Kidney (tissue), 14 donors: ENCODE data around the gene NQO1. TPM values are rescaled to one million over a fixed set of nuclear protein-coding genes. Genes with fewer than 3 reads are reported as not detected.

Source experiments
- DNase-seq, 5 donors: peaks; one replicate each; pipeline ENCODE4 v3.0.0-alpha.2; 2013 to 2020
- FAIRE-seq: peaks from 2 replicates; lab custom pipeline; 2012; peaks lifted over from hg19 to GRCh38; lab: Jason Lieb, UNC
- H3K27ac ChIP-seq, 2 donors: one replicate each; pipeline ENCODE4 v1.7.0; 2013; ENCODE audit warnings: low read depth in 2 of 2, low read length in 2 of 2, inconsistent platforms in 1 of 2
- H3K27me3 ChIP-seq: one replicate; pipeline ENCODE4 v1.7.1; 2013; ENCODE audit warnings: low read length, inconsistent platforms; ENCODE audit not compliant: control insufficient read depth, insufficient read depth
- H3K36me3 ChIP-seq, 3 donors: one replicate each; pipeline versions ENCODE4 v1.7.0 to v1.7.1; 2013; ENCODE audit warnings: low read length in 3 of 3, control low read depth in 1 of 3, inconsistent platforms in 1 of 3; ENCODE audit not compliant: insufficient read depth in 3 of 3, control insufficient read depth in 2 of 3
- H3K4me1 ChIP-seq, 3 donors: one replicate each; pipeline versions ENCODE4 v1.7.0 to v1.7.1; 2013; ENCODE audit warnings: low read length in 3 of 3, inconsistent platforms in 1 of 3, low read depth in 1 of 3; ENCODE audit not compliant: control insufficient read depth in 2 of 3, insufficient read depth in 2 of 3
- H3K4me3 ChIP-seq, 3 donors: one replicate each; pipeline versions ENCODE4 v1.7.0 to v1.8.1; 2013; ENCODE audit warnings: low read length in 3 of 3, control low read depth in 1 of 3, inconsistent platforms in 1 of 3
- H3K9ac ChIP-seq, 3 donors: one replicate each; pipeline versions ENCODE4 v1.7.0 to v1.7.1; 2013; ENCODE audit warnings: low read length in 3 of 3, control low read depth in 1 of 3, inconsistent platforms in 1 of 3
- H3K9me3 ChIP-seq, 3 donors: one replicate each; pipeline versions ENCODE4 v1.7.0 to v1.7.1; 2013; ENCODE audit warnings: low read length in 3 of 3, control low read depth in 1 of 3, inconsistent platforms in 1 of 3; ENCODE audit not compliant: control insufficient read depth in 2 of 3, insufficient read depth in 1 of 3
- CTCF ChIP-seq: IDR thresholded peaks from 3 replicates; pipeline ENCODE4 v1.5.1; 2012; ENCODE audit warnings: mild to moderate bottlenecking, moderate library complexity, borderline replicate concordance; ENCODE audit not compliant: insufficient read depth; ENCODE audit errors: extremely low read depth
- intact Hi-C: fragments of 100-400 bp; cut with DNase I; formaldehyde crosslinking; loops from one replicate; pipeline ENCODE4 v1.11.1; 2022
- polyA plus RNA-seq: library from polyadenylated mRNA; stranded (reverse); fragments of 350-450 nt; fragmentation: Illumina TruSeq; extraction: RNeasy Lipid Tissue Mini Kit (QIAGEN cat#74804); gene quantifications from one replicate; pipeline ENCODE4 v1.2.3, GENCODE V29; 2014; ENCODE audit warnings: low read depth, low replicate concordance; ENCODE audit not compliant: insufficient read depth
- total RNA-seq: library from RNA; stranded (reverse); fragmentation: NEBNext Ultra II Directional; extraction: Animal tissue kit (Norgen Biotek cat#: 25700); gene quantifications from one replicate; pipeline ENCODE4 v1.2.1, GENCODE V29; 2021
- donor health status: control.
- donor health status: control.
- donor health status: control.
- donor health status: control.
- donor health status: control.
- donor health status: DM: yes; HTN: yes; CAD: no.
- donor health status: Normal renal cell carcinoma (clear cell type).

Gene NQO1
- total and polyA plus RNA-seq, 2 donors from 2014 or later: 87.5 to 414 TPM

GRCh38 chr16:69712277-69712676 is 14.1 kb downstream of the NQO1 start:
- no peaks in the 10 kb centered on the region for H3K27me3 ChIP-seq
- TF ChIP-seq CTCF: no peak
- DNase-seq (no peak), FAIRE-seq (no peak)
- H3K4me1 ChIP-seq: peaks cover 0 to 9% (median 5%) of the 10 kb centered on the region in 3 donors
- no peaks in the 10 kb centered on the region for H3K9me3 ChIP-seq
- H3K4me3 ChIP-seq: no peak overlapping the region
- intact Hi-C loops: no loop called here
- peaks cover 0 to 22% (median 0%) of the 10 kb centered on the region in 3 donors for H3K36me3 ChIP-seq
- no peak overlapping the region for H3K27ac ChIP-seq
- H3K9ac ChIP-seq: no peak overlapping the region

GRCh38 chr16:69711115-69711740 is 15.1 kb downstream of the NQO1 start:
- no peak overlapping the region for H3K9ac ChIP-seq
- H3K36me3 ChIP-seq: peaks cover 0 to 20% (median 0%) of the 10 kb centered on the region in 3 donors
- no peaks in the 10 kb centered on the region for H3K9me3 ChIP-seq
- FAIRE-seq: no peak
- H3K27ac ChIP-seq: no peak overlapping the region
- H3K4me1 ChIP-seq: peaks cover 0 to 13% (median 5%) of the 10 kb centered on the region in 3 donors
- peak in 1 of 5 donors; percentile 56 for DNase-seq
- no peak for TF ChIP-seq CTCF
- no peak overlapping the region for H3K4me3 ChIP-seq
- intact Hi-C loops: no loop called here
- no peaks in the 10 kb centered on the region for H3K27me3 ChIP-seq

- intact Hi-C loops: loop anchor here (10.0 kb wide), 1 partner anchor 45 kb away; the partner anchor contains the start of gene NOB1
- peaks cover 0 to 13% (median 0%) of the 10 kb centered on the region in 3 donors for H3K36me3 ChIP-seq
- H3K9ac ChIP-seq: peak overlapping the region in 2 of 3 donors; percentile 46 to 56
- H3K4me1 ChIP-seq: peaks cover 0 to 13% (median 5%) of the 10 kb centered on the region in 3 donors
- DNase-seq (peak in 2 of 5 donors; percentile 78 to 84), FAIRE-seq (peak; percentile 91)
- H3K9me3 ChIP-seq: no peaks in the 10 kb centered on the region
- no peaks in the 10 kb centered on the region for H3K27me3 ChIP-seq
- H3K4me3 ChIP-seq: no peak overlapping the region
- peak overlapping the region in 1 of 2 donors; percentile 44 for H3K27ac ChIP-seq
- TF ChIP-seq CTCF: peak; percentile 73
Measured at GRCh38 chr16:69709456-69710084, 16.8 kb downstream of the NQO1 start.
